ENCODE data around the gene RNF151.
A peak's percentile ranks its signal among the peaks of the same experiment; 100 is the strongest.

RNF151 gene

DNA sequence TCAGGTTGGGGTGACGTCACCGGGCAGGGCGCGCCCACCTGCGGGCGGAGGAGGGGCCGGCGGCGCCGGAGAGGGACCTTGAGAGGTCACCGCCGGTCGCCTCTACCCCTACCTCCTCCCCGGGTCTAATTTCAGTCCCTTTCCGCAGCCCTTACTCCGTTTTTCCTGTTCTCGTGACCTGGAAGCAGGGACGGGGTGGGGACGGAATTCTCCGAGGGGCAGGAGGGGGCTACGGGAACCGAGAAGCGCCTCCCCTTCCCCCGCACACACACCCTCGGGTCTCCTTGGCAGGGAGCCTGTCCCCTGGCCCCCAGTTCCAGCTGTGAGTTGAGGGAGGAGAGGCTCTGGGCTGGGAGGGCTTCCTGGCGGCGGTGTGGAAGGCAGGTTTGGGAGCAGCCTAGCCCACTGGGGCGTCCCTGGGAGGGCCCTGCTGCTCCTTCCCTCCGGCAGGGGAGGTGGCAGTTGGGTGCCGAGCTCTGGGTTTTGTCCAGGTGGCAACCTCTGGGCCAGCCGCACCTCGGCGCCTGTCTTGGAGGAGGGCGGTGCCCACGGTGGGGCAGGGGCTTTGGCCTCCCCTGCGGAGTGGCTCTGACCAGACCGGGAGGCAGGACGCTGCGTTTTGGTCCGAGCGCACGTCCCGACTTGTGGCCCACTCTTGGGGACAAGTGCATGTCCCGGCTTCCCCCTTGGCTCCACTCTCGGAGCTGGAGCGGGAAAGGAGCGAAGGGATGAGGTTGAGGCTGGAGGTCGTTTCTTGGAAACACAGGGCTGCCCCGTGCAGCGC lies 23.9 kb downstream of the RNF151 start:
- peak overlapping the region; percentile 93 for H3K4me3 ChIP-seq (ENCODE audit: low read length)
- H3K27ac ChIP-seq (ENCODE audit: low read depth, low read length): peak overlapping the region; percentile 77
- H3K27me3 ChIP-seq (ENCODE audit: control insufficient read depth, low read length): peaks cover 19% of the 10 kb centered on the region
- peaks cover 4% of the 10 kb centered on the region for H3K79me2 ChIP-seq (ENCODE audit: control insufficient read depth, low read length)
- peaks cover 27% of the 10 kb centered on the region for H3K36me3 ChIP-seq (ENCODE audit: control insufficient read depth, low read length)
- H3K4me1 ChIP-seq (ENCODE audit: control insufficient read depth, low read length): peaks cover 45% of the 10 kb centered on the region
- no peaks in the 10 kb centered on the region for H4K20me1 ChIP-seq (ENCODE audit: control insufficient read depth, insufficient read depth, low read depth, low read length)
- peaks cover 5% of the 10 kb centered on the region; the same call in 1 of the 2 replicates for H3K9me3 ChIP-seq (ENCODE audit: control insufficient read depth, insufficient read depth, low read length)
- H3K4me2 ChIP-seq (ENCODE audit: low read length): peak overlapping the region; percentile 100
- H3K9me2 ChIP-seq (replicated peaks; ENCODE audit: control insufficient read depth, low read length): no peaks in the 10 kb centered on the region
- H3F3A ChIP-seq (ENCODE audit: control insufficient read depth, insufficient read depth): peaks cover 33% of the 10 kb centered on the region
- TF ChIP-seq EZH2phosphoT487 (IDR thresholded peaks at IDR 0.05; ENCODE audit: borderline replicate concordance, low read length): peak; percentile 56; the same call in 1 of the 2 replicates
- TF ChIP-seq, protein P1, sequence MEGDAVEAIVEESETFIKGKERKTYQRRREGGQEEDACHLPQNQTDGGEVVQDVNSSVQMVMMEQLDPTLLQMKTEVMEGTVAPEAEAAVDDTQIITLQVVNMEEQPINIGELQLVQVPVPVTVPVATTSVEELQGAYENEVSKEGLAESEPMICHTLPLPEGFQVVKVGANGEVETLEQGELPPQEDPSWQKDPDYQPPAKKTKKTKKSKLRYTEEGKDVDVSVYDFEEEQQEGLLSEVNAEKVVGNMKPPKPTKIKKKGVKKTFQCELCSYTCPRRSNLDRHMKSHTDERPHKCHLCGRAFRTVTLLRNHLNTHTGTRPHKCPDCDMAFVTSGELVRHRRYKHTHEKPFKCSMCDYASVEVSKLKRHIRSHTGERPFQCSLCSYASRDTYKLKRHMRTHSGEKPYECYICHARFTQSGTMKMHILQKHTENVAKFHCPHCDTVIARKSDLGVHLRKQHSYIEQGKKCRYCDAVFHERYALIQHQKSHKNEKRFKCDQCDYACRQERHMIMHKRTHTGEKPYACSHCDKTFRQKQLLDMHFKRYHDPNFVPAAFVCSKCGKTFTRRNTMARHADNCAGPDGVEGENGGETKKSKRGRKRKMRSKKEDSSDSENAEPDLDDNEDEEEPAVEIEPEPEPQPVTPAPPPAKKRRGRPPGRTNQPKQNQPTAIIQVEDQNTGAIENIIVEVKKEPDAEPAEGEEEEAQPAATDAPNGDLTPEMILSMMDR (IDR thresholded peaks at IDR 0.05; ENCODE audit: low read depth, low read length, poor library complexity, severe bottlenecking): no peak

DNA sequence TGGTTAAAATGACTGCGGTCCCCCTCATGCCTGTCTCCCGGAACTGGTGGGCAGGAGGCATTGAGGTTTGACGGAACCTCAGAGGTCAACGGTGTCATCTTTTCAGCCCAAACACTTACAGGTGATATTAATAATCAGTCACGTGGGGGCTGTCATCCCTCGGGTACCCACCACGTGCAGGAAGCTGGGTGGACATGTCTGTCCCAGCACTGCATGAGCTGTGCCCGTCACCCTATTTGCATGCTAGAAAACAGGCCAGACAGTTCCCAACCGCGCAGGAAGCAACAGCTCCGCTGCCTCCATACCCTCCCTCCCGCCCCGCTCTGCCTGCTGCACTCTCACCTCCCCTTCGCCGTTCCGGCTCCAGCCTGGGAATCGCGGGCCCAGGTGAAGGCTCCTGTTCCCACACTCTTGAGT lies 24.5 kb downstream of the RNF151 start:
- TF ChIP-seq, protein P1 (IDR thresholded peaks at IDR 0.05; ENCODE audit: low read depth, low read length, poor library complexity, severe bottlenecking): no peak
- Histone ChIP-seq H3K4me2 (ENCODE audit: low read length) (peak overlapping the region; percentile 100), H3K36me3 (ENCODE audit: control insufficient read depth, low read length) (peaks cover 24% of the 10 kb centered on the region), H3K27me3 (ENCODE audit: control insufficient read depth, low read length) (peaks cover 19% of the 10 kb centered on the region), H3F3A (ENCODE audit: control insufficient read depth, insufficient read depth) (peaks cover 38% of the 10 kb centered on the region), H3K79me2 (ENCODE audit: control insufficient read depth, low read length) (no peaks in the 10 kb centered on the region), H3K4me3 (ENCODE audit: low read length) (peak overlapping the region; percentile 93), H3K4me1 (ENCODE audit: control insufficient read depth, low read length) (peaks cover 44% of the 10 kb centered on the region), H3K9me2 (replicated peaks; ENCODE audit: control insufficient read depth, low read length) (no peaks in the 10 kb centered on the region), H3K27ac (ENCODE audit: low read depth, low read length) (peak overlapping the region; percentile 77), H3K9me3 (ENCODE audit: control insufficient read depth, insufficient read depth, low read length) (peaks cover 5% of the 10 kb centered on the region; the same call in 1 of the 2 replicates), H4K20me1 (ENCODE audit: control insufficient read depth, insufficient read depth, low read depth, low read length) (no peaks in the 10 kb centered on the region)

DNA sequence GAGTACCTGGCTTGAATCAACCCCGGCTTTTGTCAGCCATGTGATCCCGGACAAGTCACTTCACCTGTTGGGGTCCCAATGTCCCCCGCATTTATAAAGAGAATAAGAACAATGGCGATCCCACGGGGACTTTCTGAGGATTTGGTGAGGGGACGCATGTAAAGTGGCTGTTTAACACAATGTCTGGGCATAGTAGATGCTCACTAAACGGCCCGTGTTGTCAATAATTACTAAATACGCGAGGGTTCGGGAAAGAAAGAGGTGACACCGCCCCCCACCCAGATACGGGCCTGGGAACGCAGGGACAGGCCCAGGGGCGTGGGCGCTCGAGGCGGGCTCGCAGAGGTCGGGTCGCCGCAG lies 24.9 kb downstream of the RNF151 start:
- no peaks in the 10 kb centered on the region for H4K20me1 ChIP-seq (ENCODE audit: control insufficient read depth, insufficient read depth, low read depth, low read length)
- no peaks in the 10 kb centered on the region for H3K9me2 ChIP-seq (replicated peaks; ENCODE audit: control insufficient read depth, low read length)
- peak overlapping the region; percentile 77 for H3K27ac ChIP-seq (ENCODE audit: low read depth, low read length)
- H3K79me2 ChIP-seq (ENCODE audit: control insufficient read depth, low read length): no peaks in the 10 kb centered on the region
- TF ChIP-seq, protein P1 (IDR thresholded peaks at IDR 0.05; ENCODE audit: low read depth, low read length, poor library complexity, severe bottlenecking): no peak
- TF ChIP-seq EZH2phosphoT487 (IDR thresholded peaks at IDR 0.05; ENCODE audit: borderline replicate concordance, low read length): no peak
- peaks cover 40% of the 10 kb centered on the region for H3F3A ChIP-seq (ENCODE audit: control insufficient read depth, insufficient read depth)
- H3K9me3 ChIP-seq (ENCODE audit: control insufficient read depth, insufficient read depth, low read length): peaks cover 5% of the 10 kb centered on the region; the same call in 1 of the 2 replicates
- H3K27me3 ChIP-seq (ENCODE audit: control insufficient read depth, low read length): peaks cover 19% of the 10 kb centered on the region
- H3K4me3 ChIP-seq (ENCODE audit: low read length): peak overlapping the region; percentile 93
- H3K4me1 ChIP-seq (ENCODE audit: control insufficient read depth, low read length): peaks cover 44% of the 10 kb centered on the region
- peaks cover 21% of the 10 kb centered on the region for H3K36me3 ChIP-seq (ENCODE audit: control insufficient read depth, low read length)
- peak overlapping the region; percentile 100 for H3K4me2 ChIP-seq (ENCODE audit: low read length)

Data from DOHH2 (cell line).